Erythroblast (primary cell): ENCODE data around the gene RAD51B.
A peak's percentile ranks its signal among the peaks of the same experiment; 100 is the strongest.

ENCODE experiments used
- DNase-seq, 2 experiments: peaks; one replicate each; lab custom pipeline; 2025; lab: John Stamatoyannopoulos, UW
- GATA1 ChIP-seq: IDR thresholded peaks from 2 replicates; pipeline ENCODE4 v1.6.1; 2011; ENCODE audit warnings: low read depth, mild to moderate bottlenecking, control low read depth, low read length, moderate library complexity
- POLR2A ChIP-seq: IDR thresholded peaks from 2 replicates; pipeline ENCODE4 v1.6.1; 2011; ENCODE audit warnings: mild to moderate bottlenecking, low read length

Gene RAD51B

DNA sequence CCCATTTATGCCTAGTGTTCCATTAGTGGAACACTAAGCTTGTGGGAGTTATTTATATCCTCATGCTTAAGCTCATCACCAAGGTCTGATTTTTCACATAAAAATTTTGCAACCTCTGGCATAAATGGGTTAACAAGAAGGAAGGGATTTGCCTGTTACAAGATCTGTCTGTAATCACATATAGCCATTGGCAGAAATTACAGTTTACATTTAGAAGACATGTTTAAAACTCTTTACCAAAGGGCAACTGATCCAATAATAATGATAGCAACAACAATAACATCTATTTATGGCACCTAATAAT, 550.4 kb downstream of the RAD51B start:
- DNase-seq, result no peak
- TF ChIP-seq POLR2A (no peak), GATA1 (no peak)

- no peak for DNase-seq
Observed at GRCh38 chr14:68372368-68372767, 552.8 kb downstream of the RAD51B start.

DNA sequence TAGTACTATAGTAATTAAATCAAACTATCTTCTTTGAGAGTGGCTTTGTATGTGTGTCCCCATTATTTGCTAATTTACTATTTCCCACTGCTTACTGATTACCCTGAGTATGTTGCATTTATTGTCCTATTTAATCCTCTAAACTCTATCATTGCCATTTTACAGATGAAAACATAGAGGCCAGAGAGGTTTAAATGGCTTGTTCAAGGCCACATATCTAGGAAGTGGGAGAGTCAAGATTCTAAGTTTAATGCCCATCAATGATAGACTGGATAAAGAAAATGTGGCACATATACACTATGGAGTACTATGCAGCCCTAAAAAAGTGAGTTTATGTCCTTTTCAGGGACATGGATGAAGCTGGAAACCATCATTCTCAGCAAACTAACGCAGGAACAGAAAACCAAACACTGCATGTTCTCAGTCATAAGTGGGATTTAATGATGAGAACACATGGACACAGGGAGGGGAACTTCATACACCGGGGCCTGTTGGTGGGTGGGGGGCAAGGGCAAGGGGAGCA, 553.6 kb downstream of the RAD51B start:
- TF ChIP-seq GATA1 (no peak), POLR2A (no peak)
- DNase-seq, result no peak

More at GRCh38 chr14:68372368-68372767, 552.8 kb downstream of the RAD51B start:
- TF ChIP-seq POLR2A, result no peak
- no peak for TF ChIP-seq GATA1

- no peak for TF ChIP-seq POLR2A
- TF ChIP-seq GATA1, result no peak
- no peak for DNase-seq
Observed at GRCh38 chr14:68373847-68374444, 554.4 kb downstream of the RAD51B start.

- no peak for DNase-seq
- TF ChIP-seq POLR2A, result no peak
- TF ChIP-seq GATA1, result no peak
Observed at GRCh38 chr14:68374682-68375081, 555.1 kb downstream of the RAD51B start.

DNA sequence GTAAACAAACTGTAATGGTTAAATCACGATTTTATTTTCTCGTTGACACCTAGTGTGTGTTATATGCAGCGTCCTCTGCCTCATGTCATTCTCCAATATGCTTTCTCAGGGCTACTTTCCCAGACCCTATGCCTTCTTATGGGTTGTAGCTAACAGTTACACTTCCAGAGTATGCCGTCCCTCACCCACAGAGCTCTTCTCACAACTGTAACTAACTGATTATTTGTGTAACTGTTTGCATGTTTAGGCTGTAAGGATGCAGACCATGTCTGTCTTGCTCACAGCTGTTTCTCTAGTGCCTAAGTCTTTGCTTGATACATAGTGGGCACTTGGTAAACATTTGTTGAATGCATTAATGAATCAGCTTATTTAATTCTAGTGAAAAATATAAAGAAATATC, 555.8 kb downstream of the RAD51B start:
- no peak for DNase-seq
- no peak for TF ChIP-seq POLR2A
- TF ChIP-seq GATA1, result no peak

DNA sequence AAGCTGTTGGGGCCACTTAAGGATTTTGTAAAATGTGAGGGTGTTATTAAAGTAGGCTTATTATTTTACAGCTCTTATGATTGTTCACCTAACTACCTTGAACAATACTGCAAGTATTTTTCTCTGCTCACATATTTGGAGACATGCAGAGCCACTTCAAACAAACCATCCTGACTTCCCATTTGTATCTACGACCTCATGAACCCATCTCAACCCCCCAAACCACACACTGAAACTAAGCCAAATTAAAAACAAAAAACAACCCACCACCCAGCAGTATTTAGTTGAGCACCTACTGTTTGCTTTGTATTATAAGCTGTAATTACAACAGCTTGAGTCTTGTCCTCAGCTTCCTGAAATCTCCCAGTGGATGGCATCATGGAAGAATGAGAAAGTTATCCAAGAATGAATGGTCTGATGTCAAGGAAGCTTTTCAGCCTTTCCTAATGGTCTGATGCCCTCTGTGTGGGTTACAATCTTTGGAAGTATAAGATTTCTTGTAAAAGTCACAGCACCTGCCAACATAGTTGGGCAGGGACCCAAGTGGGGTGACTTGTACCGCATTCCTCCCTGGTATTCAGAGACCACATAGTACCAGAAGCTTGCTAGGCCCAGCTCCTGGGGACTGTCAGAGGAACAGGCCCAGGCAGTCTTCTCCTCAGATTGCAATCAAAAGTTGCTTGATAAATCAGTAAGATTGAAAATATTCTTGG, 556.6 kb downstream of the RAD51B start:
- TF ChIP-seq GATA1, result no peak
- no peak for TF ChIP-seq POLR2A

DNA sequence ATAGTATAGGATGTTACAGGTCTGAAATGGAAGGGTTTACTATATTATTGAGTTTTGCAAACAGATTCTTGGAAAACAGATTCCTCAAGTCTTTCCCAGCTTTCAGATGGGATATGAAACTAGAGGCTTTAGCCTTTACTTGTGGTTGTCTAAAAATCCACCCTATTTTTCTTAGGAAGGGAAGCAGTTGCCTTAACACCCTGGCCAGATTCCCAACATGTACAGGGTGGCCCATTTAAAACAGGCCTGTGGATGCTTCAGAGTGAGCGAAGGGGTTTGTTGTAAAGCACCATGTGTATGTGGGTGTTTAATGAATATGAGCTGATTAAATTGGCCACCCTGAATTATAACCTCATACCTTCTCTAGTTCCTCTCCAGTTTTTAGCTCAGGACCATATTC, 557.4 kb downstream of the RAD51B start:
- DNase-seq, result no peak
- TF ChIP-seq POLR2A, result no peak
- no peak for TF ChIP-seq GATA1

More for the DNA sequence above, 556.6 kb downstream of the RAD51B start:
- no peak for DNase-seq

GRCh38 chr14:68377459-68377858, 557.9 kb downstream of the RAD51B start:
- peak; percentile 51 to 77 for DNase-seq
- TF ChIP-seq GATA1, result no peak

DNA sequence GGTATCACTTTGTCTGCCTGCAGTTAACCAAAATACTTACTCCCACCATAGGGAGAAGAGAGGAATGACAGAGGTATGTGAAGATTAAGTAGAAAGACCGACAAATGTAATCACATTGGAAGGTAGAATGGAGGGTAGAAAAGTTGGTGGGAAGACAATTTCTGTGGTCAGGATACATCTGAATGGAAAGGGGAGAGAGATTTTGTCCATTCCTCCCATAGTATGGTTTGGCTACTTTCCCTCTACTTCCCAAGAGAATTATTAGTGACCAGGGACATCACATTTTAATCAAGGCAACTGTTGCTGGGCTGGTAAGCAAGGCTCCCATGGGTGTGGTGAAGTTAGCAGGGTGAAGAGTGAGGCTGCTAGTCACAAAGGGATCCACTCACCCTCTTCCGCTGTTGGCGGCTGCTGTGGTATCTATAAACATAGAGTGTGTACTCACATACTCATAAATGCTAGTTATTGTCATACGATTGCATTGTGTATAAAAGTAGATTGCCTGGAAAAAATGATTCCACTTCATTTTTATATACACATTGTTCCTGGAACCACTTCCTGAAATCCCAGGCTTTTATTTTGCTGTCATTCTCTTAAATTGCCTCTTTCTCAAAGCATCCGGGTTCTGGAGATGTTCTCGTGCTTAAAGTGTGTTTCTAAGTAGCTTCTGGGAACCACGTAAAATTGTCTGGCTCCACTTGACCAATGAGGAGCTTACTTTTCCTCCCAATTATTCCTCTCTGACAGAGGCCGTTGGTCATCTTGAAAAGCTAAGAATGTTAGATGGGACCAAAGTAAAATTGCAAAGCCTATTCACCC, 560.1 kb downstream of the RAD51B start:
- TF ChIP-seq POLR2A, result no peak
- no peak for TF ChIP-seq GATA1
- no peak for DNase-seq

- TF ChIP-seq POLR2A (no peak), GATA1 (no peak)
Observed at GRCh38 chr14:68380329-68380741, 560.8 kb downstream of the RAD51B start.

GRCh38 chr14:68384335-68384734, 564.8 kb downstream of the RAD51B start:
- TF ChIP-seq POLR2A (no peak), GATA1 (no peak)
- no peak for DNase-seq

More at GRCh38 chr14:68380329-68380741, 560.8 kb downstream of the RAD51B start:
- DNase-seq, result no peak

- no peak for DNase-seq
- TF ChIP-seq GATA1, result no peak
- no peak for TF ChIP-seq POLR2A
Observed at GRCh38 chr14:68384881-68385280, 565.3 kb downstream of the RAD51B start.

GRCh38 chr14:68386446-68386845, 566.9 kb downstream of the RAD51B start:
- TF ChIP-seq POLR2A, result no peak
- DNase-seq, result no peak

GRCh38 chr14:68386950-68387779, 567.6 kb downstream of the RAD51B start:
- TF ChIP-seq GATA1, result no peak
- no peak for TF ChIP-seq POLR2A
- DNase-seq, result no peak
